ENCODE data around the gene RBFOX1.

Gene RBFOX1

DNA sequence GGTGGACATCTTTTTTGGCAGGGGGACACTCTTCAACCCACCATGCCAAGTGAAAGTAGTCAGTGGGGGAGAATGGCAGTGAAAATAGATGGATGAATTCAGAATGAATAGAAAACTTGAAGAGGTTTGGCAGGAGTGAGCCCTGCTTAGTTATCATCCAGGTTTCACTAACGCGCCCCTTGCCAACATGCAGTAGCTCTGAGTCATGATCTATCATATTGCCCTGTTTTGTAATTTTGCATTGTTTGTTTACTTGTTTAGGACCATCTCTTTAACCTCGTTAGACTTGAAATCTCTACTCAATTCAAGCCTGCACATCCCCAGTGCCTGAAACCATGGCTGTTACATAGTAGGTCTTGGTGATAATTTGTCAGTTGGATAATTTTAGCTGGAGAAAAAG, 116.7 kb downstream of the RBFOX1 start:
- POLR2A ChIA-PET, result no interaction called here
- no peak for DNase-seq (ENCODE audit: extremely low spot score)
- TF ChIP-seq, protein P1, sequence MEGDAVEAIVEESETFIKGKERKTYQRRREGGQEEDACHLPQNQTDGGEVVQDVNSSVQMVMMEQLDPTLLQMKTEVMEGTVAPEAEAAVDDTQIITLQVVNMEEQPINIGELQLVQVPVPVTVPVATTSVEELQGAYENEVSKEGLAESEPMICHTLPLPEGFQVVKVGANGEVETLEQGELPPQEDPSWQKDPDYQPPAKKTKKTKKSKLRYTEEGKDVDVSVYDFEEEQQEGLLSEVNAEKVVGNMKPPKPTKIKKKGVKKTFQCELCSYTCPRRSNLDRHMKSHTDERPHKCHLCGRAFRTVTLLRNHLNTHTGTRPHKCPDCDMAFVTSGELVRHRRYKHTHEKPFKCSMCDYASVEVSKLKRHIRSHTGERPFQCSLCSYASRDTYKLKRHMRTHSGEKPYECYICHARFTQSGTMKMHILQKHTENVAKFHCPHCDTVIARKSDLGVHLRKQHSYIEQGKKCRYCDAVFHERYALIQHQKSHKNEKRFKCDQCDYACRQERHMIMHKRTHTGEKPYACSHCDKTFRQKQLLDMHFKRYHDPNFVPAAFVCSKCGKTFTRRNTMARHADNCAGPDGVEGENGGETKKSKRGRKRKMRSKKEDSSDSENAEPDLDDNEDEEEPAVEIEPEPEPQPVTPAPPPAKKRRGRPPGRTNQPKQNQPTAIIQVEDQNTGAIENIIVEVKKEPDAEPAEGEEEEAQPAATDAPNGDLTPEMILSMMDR (IDR thresholded peaks at IDR 0.05; ENCODE audit: control extremely low read depth, extremely low read depth, low read depth, missing control alignments), result no peak
- CTCF ChIA-PET, result no interaction called here

DNA sequence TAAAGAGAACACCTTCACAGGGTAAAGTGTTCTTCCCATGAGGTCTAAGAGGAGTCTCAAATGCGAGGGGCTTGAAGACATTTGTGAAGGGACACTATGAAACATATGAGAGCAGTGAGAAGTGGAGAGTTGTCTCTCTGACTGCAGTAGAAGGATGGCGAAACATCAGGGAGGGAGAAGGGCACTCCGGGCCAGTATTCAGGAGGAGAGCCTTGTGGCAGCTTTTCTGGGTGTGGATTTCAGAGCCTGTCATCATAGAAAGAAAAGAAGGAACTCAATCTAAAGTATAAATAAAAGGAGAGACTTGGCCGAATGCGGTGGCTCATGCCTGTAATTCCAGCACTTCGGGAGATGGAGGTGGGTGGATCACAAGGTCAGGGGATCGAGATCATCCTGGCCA, 117.2 kb downstream of the RBFOX1 start:
- ChIA-PET POLR2A (no interaction called here), CTCF (no interaction called here)
- TF ChIP-seq, protein P1 (IDR thresholded peaks at IDR 0.05; ENCODE audit: control extremely low read depth, extremely low read depth, low read depth, missing control alignments), result no peak
- DNase-seq (ENCODE audit: extremely low spot score), result no peak

DNA sequence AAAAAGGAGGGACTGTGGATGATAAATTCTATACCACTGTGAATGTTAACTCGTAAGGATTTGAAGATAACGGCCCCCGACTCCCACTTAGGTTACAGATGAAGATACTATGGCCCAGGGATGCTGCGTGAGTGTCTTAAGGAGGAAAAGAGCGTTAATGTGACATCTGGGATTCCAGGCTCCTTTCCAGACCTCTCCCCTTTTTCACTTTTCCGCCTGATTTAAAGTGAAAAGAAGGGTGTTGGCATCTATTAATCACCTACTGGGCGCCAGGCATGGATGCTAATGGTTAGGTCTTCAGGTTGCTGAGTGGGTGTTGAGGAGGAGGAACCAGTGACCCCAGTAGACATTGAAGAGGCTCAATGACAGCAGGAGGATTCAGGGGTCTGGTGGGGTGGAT, 117.8 kb downstream of the RBFOX1 start:
- no peak for DNase-seq (ENCODE audit: extremely low spot score)
- TF ChIP-seq, protein P1 (IDR thresholded peaks at IDR 0.05; ENCODE audit: control extremely low read depth, extremely low read depth, low read depth, missing control alignments), result no peak
- POLR2A ChIA-PET, result no interaction called here
- CTCF ChIA-PET, result no interaction called here

DNA sequence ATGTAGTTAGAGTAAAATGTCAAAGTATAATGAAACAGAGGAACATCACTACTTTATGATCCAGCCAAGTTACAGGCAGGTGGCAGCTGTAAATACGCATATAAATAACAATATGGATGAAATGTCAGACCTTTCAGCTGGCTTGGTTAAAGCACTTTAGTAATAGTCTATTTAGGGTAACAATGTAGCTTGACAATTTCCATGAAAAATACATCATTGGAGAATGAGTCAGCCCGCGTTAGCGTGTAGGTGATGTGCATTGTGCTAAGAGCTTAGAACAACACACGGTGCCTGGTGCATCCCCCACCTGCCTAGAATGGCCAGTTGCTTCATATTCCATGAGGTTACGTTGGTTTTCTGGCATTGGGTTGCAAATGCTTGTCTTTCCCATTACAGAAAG, 119.4 kb downstream of the RBFOX1 start:
- ChIA-PET POLR2A (no interaction called here), CTCF (no interaction called here)
- DNase-seq (ENCODE audit: extremely low spot score), result no peak
- TF ChIP-seq, protein P1 (IDR thresholded peaks at IDR 0.05; ENCODE audit: control extremely low read depth, extremely low read depth, low read depth, missing control alignments), result no peak

DNA sequence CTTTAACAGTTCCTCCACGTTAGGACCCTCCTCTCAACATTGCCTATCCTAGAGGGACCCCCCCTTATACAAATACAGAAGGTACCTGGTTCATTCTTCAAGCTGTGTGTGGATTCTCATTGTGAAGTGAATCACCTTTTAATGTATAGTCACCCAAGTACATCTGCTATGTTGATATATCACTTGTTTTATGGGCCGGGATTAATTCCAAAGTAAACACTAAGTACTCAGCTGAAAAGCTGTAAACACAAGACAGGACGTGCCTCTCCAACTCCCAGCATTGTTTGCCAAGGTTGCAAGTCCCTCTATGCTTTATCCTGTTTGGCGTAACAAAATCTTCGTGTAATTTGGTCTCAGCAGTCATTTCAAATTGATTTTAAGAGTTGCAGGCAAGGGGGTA, 123.6 kb downstream of the RBFOX1 start:
- ChIA-PET CTCF (no interaction called here), POLR2A (no interaction called here)

DNA sequence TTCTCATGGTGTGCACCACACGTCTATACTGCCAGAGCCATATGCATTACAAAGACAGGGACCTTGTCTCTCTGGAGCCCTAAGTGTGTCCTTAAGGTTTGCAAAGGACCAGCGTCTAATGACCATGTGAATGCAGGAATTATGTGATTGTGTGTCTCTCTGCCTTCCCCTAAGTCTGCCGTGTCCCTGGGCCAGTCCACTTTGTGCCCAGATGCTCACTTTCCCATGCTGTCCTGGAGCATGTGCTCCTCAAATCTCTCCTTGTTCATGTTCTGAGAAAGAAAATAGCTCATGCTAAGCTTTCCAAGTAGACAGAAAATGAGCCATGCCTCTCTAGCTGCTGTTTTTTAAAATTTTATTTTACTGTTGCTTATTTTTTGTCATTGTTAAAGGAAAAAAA, 125.5 kb downstream of the RBFOX1 start:
- ChIA-PET CTCF (no interaction called here), POLR2A (no interaction called here)
- no peak for DNase-seq (ENCODE audit: extremely low spot score)
- TF ChIP-seq, protein P1 (IDR thresholded peaks at IDR 0.05; ENCODE audit: control extremely low read depth, extremely low read depth, low read depth, missing control alignments), result no peak

More for the DNA sequence above, 123.6 kb downstream of the RBFOX1 start:
- DNase-seq (ENCODE audit: extremely low spot score), result no peak
- TF ChIP-seq, protein P1 (IDR thresholded peaks at IDR 0.05; ENCODE audit: control extremely low read depth, extremely low read depth, low read depth, missing control alignments), result no peak

DNA sequence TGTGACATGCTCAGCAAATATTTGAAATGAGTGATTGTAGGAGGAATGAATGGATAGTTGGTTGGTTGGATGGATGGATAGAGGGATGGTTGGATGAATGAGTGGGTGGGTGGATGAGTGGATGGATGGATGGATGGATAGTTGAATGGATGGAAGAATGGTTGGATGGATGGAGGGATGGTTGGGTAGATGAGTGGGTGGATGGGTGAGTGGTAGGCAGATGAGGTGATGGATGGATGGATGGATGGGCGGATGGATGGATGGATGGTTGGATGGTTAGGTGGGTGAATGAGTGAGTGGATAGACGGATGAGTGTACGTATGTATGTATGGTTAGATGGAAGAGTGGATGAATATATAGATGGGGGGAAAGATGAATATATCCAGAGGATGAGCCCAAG, 137.7 kb downstream of the RBFOX1 start:
- TF ChIP-seq, protein P1 (IDR thresholded peaks at IDR 0.05; ENCODE audit: control extremely low read depth, extremely low read depth, low read depth, missing control alignments), result no peak
- DNase-seq (ENCODE audit: extremely low spot score), result no peak
- ChIA-PET CTCF (no interaction called here), POLR2A (no interaction called here)

All from GM10248 (cell line).